Ovary (tissue), 3 donors: ENCODE data around the gene MCM7.

Experiments
- EP300 ChIP-seq: sonication (generic); formaldehyde crosslinking; IDR thresholded peaks from one replicate; pipeline ENCODE4 v1.6.1; 2017; ENCODE audit warnings: antibody characterized with exemption
- POLR2A ChIP-seq: fragments of 450-650 bp; IDR thresholded peaks from one replicate; pipeline ENCODE4 v1.6.1; 2017; ENCODE audit warnings: antibody characterized with exemption, mild to moderate bottlenecking, moderate library complexity
- TF ChIP-seq, protein P1 (sequence below), 3 donors: fragments of 450-650 bp in 2 of 3; fragments of 200-600 bp in 1 of 3; IDR thresholded peaks; one replicate each; pipeline versions ENCODE4 v1.5.1 to v1.8.0; 2016 to 2022; ENCODE audit warnings: antibody characterized with exemption in 3 of 3, mild to moderate bottlenecking in 1 of 3
- donor health status: DM: no; HTN: no; CAD: no.

DNA sequence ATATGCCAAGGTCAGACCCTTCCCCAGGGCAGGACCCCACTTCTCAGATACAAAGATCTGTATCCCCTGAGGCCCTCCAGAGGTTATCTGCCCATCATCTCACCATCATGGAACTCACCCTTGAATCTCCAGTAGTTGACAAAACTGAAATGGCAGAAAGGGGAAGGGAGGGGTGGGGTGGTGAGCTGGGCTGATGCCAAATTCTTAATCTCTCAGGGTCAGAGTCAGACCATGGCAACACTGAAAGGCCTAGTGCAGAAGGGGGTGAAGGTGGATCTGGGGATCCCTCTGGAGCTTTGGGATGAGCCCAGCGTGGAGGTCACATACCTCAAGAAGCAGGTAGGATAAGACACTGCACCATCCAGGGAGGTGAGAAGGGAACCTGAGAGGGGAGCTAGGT, 21.4 kb upstream of the MCM7 start:
- TF ChIP-seq, protein P1, sequence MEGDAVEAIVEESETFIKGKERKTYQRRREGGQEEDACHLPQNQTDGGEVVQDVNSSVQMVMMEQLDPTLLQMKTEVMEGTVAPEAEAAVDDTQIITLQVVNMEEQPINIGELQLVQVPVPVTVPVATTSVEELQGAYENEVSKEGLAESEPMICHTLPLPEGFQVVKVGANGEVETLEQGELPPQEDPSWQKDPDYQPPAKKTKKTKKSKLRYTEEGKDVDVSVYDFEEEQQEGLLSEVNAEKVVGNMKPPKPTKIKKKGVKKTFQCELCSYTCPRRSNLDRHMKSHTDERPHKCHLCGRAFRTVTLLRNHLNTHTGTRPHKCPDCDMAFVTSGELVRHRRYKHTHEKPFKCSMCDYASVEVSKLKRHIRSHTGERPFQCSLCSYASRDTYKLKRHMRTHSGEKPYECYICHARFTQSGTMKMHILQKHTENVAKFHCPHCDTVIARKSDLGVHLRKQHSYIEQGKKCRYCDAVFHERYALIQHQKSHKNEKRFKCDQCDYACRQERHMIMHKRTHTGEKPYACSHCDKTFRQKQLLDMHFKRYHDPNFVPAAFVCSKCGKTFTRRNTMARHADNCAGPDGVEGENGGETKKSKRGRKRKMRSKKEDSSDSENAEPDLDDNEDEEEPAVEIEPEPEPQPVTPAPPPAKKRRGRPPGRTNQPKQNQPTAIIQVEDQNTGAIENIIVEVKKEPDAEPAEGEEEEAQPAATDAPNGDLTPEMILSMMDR (IDR thresholded peaks at IDR 0.05) = no peak
- TF ChIP-seq POLR2A (no peak), EP300 (no peak)
